ENCODE results near the gene OCEL1.

Gene OCEL1

DNA sequence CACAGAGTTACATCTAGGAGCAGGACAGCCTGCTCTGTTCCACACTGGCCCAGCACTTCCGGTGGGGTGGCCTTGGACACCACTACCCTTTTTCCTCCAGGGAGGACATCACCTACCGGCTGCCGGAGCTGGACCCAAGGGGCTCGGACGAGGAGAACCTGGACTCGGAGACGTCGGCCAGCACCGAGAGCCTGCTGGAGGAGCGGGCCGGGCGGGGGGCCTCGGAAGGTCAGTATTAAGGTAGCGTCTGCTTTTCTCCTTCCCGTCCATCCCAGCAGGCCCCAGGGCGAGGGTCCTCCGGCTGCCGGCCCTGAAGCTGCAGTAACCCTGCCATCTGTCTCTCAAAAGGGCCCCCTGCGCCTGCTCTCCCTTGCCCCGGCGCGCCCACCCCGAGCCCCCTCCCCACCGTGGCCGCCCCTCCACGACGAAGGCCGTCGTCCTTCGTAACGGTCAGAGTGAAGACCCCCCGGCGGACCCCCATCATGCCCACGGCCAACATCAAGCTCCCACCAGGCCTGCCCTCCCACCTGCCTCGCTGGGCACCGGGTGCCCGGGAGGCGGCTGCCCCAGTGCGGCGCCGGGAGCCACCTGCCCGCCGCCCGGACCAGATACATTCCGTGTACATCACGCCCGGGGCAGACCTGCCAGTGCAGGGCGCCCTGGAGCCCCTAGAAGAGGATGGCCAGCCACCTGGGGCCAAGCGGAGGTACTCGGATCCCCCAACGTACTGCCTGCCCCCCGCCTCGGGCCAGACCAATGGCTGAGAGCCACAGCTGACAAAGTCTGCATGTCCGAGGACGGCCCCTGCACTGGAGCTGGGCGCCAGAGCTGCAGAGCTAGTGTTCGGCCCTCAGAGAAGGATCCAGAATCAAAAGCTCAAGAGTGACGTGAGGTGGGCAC, 14.2 kb upstream of the OCEL1 start:
- DNase-seq = no peak

DNA sequence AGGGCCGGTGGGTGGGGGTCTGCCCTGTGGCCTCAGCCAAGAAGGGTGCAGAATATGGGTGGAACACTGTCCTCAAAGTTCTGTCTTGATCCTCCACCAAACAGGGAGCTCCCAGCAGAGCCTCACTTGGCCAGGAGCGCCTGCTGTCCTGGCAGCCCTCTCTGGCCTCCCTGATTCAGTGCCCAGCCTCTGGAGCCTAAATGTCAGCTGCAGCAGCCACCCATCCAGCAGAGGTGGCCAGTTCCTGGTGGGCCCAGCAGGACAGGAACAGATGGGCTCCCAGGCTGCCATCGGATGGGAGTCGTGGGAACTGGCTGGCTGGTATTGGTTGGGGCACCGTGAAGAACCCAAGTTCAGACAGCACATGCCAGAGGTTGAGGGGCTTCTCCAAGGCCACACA, 12.7 kb upstream of the OCEL1 start:
- DNase-seq = no peak

- no peak for DNase-seq
Measured at GRCh38 chr19:17214508-17215126, 11.4 kb upstream of the OCEL1 start.

DNA sequence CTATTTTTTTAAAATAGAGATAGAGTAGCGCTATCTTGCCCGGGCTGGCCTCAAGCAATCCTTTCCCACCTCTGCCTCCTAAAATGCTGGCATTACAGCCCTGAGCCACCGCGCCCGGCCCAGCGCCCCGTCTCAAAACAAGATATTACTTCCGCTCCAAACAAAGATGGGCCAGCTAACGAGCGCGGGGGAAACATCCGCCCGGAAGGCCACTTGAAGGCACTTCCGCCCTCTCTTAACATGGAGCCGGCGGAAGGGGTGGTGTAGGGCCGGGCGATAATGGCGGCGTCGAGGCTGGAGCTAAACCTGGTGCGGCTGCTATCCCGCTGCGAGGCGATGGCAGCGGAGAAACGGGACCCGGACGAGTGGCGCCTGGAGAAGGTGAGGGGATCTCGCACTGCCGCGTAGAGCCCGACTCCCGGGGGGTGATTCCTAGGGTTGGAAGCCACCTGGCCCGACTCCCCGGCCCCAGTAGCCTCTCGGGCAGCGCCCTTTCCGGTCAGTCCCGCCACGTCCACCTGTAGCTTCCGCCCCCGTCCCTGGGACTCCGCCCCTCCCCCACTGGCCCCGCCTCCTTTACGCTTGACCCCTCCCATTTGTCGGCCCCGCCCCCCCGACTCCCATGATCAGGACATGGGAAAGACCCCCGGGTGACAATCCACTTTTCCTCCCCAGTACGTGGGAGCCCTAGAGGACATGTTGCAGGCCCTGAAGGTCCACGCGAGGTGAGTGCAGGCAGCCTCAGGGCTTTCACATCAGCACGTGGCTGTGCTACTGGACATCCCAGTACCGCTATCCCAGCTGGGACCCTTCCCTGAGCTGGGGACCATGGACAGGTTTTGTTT, 10.7 kb upstream of the OCEL1 start, which contains the start of gene USE1:
TSS of gene USE1 (plus strand) at position 231 of the 845 bp plus-strand sequence. CDS start at position 280, 49 bp downstream.
- DNase-seq = peak; percentile 84

- DNase-seq = no peak
Measured at GRCh38 chr19:17216058-17216670, 9.9 kb upstream of the OCEL1 start.

DNA sequence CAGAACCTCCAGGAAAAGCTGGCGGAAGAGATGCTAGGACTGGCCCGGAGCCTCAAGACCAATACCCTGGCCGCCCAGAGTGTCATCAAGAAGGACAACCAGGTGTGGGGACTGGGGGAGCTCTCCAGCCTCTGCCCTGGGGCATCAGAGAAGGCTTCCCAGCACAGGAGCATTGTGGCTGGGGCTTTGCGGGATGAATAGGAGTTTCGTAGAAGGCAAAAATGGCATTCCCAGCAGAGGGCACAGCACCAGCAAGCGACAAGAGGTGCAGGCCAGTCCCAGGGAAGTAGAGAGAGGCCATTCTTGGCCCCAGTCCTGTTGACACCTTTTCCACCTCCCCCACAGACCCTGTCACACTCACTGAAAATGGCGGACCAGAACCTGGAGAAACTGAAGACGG, 6.7 kb upstream of the OCEL1 start:
- no peak for DNase-seq

DNA sequence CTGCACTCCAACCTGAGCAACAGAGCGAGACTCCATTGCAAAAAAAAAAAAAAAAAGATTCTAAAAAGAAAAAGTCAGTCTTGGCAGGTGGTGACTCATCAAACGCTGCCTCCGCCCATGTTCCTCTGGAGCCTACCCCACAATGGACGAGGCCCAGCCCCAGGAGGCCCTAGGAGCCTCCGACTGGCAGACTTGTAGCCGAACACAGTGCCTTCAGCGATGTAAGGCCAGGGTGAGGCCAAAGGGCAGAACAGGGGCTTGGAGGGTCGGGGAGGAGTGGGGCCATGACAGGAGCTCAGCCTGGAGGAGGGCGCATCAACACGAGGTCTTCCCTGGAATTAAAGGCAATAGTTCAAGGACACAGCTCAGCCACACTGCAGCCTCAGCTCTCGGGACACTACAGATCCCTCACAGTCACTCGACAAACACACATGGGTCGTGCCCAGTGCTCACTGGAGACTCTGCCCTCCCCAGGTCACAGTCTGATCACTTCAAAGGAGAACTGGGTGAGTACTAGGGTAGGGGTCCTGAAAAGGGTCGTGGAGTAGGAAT, 5.7 kb upstream of the OCEL1 start:
- no peak for DNase-seq

DNA sequence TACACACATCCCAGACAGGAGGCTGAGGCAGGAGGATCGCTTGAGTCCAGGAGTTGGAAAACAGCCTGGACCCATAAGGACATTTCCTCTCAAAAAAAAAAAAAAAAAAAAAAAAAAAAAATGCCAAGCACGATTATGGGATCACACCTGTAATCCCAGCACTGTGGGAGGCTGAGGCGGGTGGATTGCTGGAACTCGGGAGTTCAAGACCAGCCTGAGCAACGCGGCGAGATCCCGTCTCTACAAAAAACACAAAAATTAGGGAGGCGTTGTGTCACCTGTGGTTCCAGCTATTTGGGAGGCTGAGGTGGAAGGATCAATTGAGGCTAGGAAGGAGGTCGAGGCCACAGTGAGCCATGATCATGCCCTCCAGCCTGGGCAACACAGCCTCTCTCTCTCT, 973 bp upstream of the OCEL1 start:
- no peak for DNase-seq

- no peak for DNase-seq
Measured at GRCh38 chr19:17227798-17228367, 1.9 kb downstream of the OCEL1 start.

- DNase-seq = no peak
Measured at GRCh38 chr19:17229890-17230289, 3.9 kb downstream of the OCEL1 start.

- no peak for DNase-seq
Measured at GRCh38 chr19:17232258-17232657, 6.2 kb downstream of the OCEL1 start.

- peak; percentile 54 for DNase-seq
Measured at GRCh38 chr19:17234911-17235299, 8.9 kb downstream of the OCEL1 start.

GRCh38 chr19:17235300-17235970, 9.4 kb downstream of the OCEL1 start:
- DNase-seq = peak; percentile 75

DNA sequence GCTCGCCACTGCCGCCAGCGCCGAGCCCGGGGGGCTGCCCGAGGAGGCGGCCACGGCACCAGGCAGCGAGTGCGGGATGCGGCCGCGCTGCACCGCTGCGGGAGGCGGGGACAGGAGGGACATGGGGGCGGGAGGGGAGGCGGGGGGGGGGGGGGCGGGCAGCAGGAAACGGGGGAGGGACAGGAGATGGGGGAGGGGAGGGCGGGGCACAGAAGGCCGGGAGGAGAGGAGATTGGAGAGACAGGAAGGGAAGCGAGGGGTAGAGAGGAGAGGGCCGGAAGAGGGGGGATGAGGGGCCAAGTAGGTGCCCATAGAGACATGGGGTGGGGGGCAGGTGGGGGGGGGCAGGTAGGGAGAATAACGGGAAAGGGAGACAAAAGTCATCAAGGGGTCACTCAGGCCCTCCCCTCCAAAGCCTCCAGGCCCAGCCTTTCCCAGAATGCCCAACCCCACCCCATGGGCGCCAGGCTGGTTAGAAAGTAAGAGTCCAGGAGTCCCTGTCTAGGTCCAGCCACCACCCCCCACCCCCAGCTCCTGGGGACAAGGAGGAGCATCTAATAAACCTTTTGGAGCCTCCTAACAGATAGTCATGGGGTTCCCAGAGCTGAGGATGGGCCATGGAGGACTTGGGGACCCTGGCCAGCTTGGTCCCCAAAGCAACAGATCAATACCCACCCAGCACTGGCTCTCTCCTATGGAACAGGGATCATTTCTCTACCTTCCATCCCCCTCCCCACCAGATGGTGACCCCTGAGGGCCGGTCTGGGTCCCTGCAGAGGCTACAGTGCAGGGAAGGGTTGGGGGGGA, 10.1 kb downstream of the OCEL1 start:
- DNase-seq = no peak

GRCh38 chr19:17236811-17237543, 11.0 kb downstream of the OCEL1 start:
- DNase-seq = no peak

DNA sequence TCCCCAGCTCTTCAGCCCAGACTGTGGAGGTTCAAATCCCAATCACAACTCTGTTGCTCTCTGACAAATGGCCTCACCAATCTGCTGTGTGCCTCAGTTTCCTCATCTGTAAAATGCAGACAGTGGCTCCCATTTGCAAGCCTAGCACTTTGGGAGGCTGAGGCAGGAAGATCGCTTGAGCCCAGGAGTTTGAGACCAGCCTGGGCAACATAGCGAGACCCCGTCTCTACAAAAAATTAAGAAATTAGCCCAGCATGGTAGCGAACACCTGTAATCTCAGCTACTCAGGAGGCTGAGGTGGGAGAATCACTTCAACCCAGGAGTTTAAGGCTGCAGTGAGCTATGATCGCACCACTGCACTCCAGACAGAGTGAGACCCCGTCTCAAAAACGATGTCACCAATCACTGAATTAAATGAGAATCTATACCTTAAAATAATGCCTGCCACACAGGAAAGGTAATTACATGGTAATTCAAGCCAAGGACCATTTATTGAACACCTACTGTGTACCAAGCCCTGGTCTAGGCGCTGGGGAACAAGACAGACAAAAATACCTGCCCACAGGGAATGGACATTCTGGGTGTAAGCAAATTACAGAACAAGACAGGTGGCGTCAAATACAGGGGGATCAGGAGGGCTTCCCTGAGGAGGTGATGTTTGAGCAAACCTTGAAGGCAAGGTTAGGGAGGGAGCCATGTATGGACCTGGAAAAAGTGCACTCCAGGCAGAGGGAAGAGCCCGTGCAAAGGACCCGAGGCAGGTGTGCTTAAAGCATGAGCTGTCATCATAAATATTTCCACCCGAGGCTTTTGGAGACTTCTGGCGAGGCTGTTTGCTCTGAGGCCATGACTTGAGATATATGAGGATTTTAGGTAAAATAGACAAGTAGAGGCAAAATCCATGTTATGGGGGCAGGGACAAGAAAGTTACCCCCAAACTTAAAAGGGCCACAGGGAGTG, 12.0 kb downstream of the OCEL1 start:
- DNase-seq = no peak

DNA sequence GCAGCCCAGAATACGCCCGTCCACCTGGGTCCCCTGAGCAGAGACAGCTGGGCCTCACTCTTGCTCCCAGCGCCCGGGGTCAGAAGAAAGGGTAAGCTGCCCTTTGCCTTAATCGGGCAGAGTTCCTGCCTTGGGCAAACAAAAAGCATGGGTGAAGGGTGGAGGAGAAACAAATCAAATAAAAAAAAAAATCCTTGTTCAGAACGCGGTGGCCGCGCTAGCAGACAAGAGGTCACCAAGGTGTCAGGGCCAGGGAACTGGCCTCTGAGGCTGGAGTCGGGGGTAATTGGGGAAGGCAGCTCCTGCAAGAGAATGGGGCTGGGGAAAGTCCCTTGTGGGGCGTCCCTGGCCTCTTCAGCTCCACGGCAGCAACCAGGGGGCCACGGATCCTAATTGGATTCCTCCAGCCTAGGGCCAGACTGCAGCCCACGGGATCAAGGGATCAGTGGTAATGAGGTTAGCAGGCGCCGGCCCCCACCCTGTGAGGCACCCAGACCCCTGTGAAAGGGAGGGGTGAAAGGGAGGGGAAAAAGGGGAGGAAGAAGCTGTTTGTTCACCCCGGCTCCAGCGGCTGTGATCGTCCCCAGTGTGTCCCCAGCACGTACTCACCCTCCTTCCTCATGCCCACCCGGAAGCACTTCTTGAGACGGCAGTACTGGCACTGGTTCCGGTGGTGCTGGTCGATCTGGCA, 14.2 kb downstream of the OCEL1 start:
- DNase-seq = no peak

DNA sequence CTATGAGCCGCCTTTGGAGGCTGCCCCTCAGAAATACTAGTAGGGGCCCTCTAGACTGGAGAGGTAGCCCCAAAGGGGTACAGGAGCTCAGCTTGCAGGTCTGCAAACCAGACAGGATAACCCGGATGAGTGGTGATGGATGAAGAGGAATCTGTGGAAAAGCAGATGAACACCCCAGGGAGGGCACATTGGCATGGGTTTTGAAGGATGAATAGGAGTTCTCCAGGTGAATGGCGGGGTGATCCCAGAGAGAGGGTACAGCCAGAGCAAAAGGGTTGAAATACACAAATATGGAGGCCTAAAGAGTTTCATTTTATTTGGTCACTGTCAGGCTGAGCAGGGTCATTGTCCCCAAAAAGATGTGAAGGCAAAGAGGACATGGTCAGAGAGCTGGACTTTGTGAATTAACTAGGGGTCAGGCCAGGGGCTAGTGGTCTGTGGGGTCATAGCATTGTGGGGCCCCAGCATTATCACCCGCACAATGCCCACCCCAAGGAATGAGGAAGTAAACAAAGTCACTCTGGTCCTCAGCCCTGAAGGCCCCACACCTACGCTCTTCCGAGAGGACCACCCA, 14.9 kb downstream of the OCEL1 start:
- DNase-seq = no peak
